ENCODE data around the gene PLA2G1B.

PLA2G1B gene

GRCh38 chr12:120323772-120324171, 3.8 kb downstream of the PLA2G1B start:
- no peak for DNase-seq

DNA sequence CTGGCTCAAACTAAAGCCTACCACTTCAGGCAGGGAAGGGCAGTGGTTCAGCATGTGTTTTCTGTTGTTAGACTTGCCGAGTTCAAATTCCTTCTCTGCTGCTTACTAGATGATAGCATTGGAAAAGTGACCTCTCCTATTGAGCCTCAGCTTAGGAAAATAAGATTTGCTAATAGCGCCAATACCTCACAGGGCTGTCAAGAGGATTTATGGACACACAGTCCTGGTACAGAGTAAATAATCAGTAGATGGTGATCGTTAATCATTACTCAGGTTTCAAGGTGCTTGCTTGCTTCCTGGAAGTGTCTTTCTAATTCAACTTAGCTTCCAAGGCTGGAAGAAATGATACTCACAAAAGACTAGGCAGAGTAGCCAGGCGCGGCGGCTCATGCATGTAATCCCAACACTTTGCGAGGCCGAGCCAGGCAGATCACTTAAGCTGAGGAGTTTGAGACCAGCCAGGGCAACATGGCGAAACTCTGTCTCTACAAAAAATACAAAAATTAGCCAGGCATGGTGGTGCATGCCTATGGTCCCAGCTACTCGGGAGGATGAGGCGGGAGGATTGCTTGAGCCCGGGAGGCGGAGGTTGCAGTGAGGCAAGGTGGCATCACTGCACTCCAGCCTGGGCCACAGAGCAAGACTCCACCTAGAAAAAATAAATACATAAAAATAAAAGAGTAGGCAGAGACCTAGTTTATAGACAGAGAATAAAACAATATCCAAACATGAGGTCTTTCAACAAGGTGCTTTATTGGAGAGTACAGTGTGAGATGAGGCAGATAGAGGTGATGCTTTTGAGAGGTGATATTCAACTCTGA, 6.0 kb downstream of the PLA2G1B start:
- no peak for DNase-seq

DNA sequence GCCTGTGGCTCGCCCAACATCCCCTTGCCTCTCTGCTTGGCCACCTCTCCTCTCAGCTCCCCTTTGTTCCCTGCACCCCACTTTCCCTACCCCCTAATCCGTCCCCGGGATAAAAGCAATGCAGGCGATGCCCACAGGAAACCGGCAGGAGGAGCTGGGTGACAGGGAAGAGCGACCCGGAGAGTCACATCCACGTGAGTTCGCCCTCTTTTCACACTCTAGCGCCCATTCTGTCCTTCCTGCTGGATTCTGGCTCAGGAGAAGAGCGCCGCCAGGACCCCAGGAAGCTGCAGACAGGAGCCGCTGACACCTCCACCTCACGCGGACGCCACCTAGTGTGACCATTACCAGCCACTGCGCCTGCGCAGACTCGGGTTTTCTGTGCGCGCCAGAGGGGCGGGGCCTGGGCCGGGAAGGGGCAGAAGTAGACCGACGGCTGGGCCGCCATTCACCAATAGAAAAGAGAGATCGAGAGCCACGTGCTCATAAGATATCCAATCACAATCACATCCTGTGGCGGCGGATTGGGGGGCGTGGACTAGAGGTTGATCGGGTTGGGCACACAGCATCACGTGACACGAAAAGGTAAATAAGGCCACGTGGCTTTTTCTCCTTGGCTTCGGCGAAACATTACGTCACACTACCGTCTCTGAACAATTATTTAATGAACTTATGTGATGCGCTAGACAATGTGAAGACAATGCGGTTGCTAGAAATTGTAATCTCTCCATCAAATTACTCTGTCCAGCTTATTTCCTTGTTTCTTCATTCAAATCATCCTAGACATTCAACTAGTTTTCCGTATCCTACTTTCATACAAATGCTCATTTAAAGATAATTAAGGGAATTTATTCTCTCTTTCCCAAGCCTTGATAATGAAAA, 10.1 kb downstream of the PLA2G1B start:
- DNase-seq = peak; percentile 100

DNA sequence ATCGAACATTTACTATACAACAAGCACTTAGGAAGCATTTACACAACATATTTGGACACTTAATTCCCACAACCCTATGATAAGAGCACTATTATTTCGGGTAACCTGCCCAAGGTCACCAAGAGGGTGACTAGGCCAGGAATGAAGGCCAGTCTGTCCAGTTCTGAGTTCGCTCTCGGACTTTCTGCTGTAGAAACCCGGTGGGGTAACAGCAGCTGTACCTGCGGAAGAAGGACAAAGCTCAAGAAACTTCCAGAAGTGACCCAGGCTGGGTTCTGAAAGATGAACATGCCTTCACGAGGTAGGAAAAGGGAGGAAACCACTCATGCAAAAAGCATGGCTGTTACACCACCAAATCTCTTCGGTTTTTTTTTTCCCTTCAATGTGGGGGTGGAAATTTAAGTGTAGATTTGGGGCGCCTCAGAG, 10.8 kb downstream of the PLA2G1B start:
- DNase-seq = no peak

DNA sequence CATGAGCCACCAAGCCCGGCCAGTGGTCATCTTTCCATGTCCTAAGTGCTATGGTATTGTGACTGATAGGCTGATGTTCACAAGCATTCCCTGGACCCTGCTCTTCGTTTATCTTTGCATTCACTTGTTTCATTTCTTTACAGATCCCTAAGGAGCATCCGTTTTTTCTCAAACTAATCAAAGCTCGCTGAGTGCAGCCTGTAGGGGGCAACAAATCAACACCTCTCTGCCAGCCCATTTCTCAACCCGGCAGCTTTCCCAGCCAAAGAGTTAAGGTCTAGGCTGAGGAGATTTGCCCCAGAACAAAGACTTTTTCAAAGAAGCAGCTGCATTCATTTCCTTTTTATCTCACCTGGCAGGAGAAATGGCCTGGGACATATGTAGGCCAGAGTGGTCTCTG, 13.4 kb downstream of the PLA2G1B start:
- DNase-seq = no peak

DNA sequence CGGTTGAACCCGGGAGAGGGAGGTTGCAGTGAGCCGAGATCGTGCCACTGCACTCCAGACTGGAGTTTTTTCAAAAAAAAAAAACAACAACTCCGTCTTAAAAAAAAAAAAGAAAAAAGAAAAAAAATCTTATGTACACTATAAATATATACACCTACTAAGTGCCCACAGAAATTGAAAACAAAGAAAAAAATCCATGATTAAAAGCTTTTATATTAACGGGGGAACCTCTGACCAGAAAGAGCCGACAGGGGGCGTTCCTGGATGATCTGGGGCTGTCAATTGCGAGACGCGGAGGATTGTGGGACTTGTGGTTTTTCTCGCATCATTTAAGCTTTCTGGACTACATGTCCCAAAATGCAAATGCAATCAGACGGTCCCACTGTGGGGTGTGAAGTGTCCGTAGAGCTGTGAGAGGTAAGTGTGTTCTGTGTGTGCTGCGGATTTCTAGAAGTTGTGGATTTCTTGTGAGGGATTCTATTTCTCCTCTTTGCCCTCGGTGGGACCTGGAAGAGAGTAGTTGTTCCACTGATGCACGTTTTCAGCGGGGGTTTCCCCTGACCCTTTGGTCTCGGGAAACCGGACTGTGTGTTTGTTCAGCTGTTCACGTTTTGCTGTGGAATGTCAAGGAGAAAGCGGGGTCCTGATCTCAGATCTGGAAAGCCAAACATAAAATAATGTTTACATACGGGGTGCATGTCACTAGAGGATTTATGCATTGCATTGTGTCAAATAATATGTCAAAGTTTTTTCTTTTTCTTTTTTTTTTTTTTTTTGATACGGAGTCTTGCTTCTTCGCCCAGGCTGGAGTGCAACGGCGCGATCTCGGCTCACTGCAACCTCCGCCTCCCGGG, 25.4 kb downstream of the PLA2G1B start, which contains the start of gene SIRT4:
TSS of gene SIRT4 (plus strand) at position 360 of the 854 bp plus-strand sequence. CDS start 1,241 bp downstream, outside the sequence.
- DNase-seq = peak; percentile 87

DNA sequence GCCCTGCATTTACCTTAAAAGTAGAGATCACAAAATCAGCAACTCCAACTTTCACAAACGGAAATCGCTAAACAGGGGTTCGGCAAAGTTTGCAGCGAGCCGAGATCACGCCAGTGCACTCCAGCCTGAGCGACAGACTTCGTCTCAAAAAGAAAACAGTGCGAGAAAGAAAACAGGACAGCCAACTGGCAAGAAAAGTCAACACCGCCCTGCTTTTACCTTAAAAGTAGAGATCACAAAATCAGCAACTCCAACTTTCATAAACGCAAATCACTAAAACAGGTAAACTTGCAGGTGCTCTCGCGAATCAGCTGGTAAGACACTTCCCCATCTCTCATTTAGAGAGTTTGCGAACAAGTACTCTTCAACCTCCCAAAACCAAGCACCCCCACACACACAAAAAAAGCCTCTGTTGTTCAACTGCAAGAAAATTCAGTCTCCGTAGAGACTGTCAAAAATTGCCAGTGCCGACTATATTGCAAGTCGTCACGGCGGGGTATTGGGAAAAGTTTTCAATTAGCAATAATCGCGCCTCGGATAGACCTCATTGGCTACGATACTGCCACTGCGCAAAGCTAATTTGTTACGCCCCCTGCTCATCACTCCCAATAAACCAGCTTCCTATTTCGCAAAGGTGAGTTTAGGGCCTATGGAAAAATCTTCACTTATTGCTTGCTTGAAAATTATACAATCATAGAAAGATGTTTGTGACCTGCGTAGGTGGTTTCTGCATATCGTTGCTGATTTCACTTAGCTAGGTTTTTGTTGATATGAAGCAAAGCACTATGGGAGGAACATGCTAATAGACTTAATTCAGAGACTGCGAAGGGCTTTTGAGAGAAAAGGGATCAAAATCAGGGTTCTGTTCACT, 34.7 kb downstream of the PLA2G1B start, which contains the start of gene RNU4-1:
TSS of gene RNU4-1 (minus strand) at position 577 of the 871 bp plus-strand sequence.
- peak; percentile 88 for DNase-seq

GRCh38 chr12:120292411-120292660, 35.2 kb downstream of the PLA2G1B start:
- no peak for DNase-seq

DNA sequence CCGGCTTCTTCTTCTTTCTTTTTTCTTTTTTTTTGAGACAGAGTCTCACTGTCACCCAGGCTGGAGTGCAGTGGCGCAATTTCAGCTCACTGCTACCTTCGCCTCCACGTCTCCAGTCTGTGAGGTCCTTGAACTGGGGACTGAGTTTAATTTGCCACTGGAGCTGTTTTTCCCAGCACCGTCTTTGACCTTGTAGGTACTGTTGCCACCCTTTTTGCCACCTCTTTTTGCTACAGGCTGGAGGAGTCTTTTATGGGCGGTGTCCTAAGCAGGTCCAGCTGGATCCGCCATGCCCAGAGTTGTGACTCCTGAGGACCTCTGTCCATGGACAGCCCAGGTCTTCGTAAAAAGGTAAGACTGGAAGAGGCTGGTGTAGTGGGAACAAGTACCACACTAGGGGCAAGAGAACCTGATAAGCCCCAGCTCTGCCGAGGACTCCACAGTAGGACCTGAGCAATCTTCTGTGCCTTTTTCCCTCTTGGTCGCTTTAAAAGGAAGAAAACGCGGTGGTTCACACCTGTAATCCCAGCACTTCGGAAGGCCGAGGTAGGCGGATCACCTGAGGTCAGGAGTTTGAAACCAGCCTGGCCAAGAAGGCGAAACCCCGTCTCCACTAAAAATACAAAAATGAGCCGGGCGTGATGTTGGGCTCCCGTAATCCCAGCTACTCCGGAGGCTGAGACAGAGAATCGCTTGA, 36.8 kb downstream of the PLA2G1B start:
- peak; percentile 19 for DNase-seq

- DNase-seq = no peak
Measured at GRCh38 chr12:120287491-120287890, 40.1 kb downstream of the PLA2G1B start.

GRCh38 chr12:120286768-120287490, 40.6 kb downstream of the PLA2G1B start:
- no peak for DNase-seq

DNA sequence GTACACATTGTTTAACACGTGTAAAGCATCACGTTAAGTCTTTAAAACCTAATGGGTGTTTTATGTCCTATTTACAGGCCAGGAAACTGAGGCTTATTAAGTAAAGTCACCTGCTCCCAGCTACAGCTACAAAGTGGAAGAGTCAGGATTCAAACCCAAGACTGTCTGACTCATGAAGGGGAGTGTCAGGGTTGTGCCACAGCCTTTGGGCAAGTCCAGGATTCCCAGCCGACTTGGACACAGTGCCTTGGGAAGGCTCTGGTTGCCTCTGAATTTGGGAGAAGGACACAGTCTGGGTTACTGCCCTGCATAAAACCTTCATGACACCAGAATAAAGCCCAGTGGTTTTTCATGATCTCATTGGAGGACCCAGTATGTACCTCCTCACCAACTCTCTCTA, 43.2 kb downstream of the PLA2G1B start:
- DNase-seq = no peak

DNA sequence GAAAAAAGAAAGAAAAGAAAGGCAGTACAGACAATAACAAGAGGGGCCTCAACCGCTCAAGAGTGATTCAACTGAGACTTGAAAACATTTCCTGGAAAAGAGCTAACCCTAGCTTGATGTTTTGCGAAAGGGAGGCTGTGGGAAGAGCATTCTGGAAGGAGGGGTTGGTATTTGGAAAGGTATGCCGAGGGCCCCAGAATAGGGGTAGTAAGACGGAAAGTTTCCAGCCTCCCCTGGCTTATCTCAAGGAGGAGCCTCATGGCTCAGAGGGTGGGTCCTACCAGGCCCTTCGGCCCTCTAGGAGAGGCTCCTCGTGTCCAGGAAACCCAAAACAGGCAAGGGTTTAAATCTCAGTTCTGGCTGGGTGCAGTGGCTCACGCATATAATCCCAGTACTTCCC, 44.3 kb downstream of the PLA2G1B start:
- DNase-seq = no peak

DNA sequence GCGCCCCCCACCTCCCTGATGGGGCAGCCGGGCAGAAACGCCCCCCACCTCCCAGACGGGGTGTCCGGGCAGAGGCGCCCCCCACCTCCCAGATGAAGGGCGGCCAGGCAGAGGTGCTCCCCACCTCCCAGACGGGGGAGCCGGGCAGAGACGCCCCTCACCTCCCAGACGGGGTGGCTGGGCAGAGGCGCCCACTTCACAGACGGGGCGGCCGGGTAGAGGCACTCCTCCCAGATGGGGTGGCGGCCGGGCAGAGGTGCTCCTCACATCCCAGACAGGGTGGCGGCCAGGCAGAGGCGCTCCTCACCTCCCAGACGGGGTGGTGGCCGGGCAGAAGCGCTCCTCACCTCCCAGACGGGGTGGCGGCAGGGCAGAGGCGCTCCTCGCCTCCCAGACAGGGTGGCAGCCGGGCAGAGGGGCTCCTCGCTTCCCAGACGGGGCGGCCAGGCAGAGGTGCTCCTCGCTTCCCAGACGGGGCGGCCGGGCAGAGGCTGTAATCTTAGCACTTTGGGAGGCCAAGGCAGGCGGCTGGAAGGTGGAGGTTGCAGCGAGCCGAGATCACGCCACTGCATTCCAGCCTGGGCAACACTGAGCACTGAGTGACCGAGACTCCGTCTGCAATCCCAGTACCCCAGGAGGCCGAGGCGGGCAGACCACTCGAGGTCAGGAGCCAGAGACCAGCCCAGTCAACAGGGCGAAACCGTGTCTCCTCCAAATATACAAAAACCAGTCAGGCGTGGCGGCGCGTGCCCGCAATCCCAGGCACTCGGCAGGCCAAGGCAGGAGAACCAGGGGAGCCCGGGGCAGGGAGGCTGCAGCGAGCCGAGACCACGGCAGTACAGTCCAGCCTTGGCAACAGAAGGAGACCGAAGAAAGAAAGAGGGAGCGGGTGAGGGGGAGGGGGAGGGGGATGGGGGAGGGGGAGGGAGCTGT, 49.2 kb downstream of the PLA2G1B start:
- no peak for DNase-seq

DNA sequence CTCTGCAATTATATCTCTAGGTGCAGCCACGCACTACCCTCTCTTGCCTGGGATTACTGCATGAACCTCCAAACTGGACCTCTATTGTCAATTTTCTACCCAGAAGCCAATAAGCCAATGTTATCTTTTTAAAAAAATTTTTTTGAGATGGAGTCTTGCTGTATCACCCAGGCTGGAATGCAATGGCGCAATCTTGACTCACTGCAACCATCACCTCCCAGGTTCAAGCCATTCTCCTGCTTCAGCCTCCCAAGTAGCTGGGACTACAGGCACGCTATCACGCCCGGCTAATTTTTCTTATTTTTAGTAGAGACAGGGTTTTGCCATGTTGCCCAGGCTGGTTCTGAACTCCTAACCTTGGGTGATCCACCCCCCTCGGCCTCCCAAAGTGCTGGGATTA, 50.8 kb downstream of the PLA2G1B start:
- DNase-seq = no peak

All from central memory CD4-positive, alpha-beta T cell (primary cell).